ENCODE data around the gene IFNL2. TPM values are rescaled to one million over a fixed set of nuclear protein-coding genes. Genes with fewer than 3 reads are reported as not detected.

The IFNL2 gene
- total and polyA plus RNA-seq, 11 donors: not detected

DNA sequence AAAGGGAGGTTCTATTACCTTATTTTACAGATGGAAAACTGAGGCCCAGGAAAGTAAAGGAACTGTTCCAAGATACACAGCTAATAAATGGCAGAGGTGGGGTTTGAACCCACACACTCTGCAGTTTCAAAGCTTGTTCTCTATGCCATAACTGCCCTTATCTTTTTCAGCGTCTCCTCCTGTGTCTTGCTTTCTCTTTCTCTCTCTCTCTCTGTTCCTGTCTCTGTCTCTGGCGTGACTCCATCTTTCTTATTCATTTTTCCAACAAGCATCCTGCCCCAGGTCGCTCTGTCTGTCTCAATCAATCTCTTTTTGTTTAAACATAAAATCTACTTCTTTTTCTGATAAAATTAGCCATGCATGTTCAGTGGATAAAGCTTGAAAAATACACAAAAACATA is 16.4 kb upstream of the IFNL2 start:
- 46 to 61% (median 58%) methylated on average over 3 of the region's 3 CpGs for WGBS, 4 donors
- peaks cover 0 to 14% (median 1%) of the 10 kb centered on the region in 12 donors for H3K4me1 ChIP-seq
- H3K4me3 ChIP-seq: no peak overlapping the region
- TF ChIP-seq, protein P1, sequence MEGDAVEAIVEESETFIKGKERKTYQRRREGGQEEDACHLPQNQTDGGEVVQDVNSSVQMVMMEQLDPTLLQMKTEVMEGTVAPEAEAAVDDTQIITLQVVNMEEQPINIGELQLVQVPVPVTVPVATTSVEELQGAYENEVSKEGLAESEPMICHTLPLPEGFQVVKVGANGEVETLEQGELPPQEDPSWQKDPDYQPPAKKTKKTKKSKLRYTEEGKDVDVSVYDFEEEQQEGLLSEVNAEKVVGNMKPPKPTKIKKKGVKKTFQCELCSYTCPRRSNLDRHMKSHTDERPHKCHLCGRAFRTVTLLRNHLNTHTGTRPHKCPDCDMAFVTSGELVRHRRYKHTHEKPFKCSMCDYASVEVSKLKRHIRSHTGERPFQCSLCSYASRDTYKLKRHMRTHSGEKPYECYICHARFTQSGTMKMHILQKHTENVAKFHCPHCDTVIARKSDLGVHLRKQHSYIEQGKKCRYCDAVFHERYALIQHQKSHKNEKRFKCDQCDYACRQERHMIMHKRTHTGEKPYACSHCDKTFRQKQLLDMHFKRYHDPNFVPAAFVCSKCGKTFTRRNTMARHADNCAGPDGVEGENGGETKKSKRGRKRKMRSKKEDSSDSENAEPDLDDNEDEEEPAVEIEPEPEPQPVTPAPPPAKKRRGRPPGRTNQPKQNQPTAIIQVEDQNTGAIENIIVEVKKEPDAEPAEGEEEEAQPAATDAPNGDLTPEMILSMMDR (IDR thresholded peaks at IDR 0.05): no peak
- TF ChIP-seq POLR2A (IDR thresholded peaks at IDR 0.05): no peak
- H3K27me3 ChIP-seq: peaks cover 17 to 81% (median 47%) of the 10 kb centered on the region in 9 donors
- H3K9me3 ChIP-seq: peaks cover 0 to 4% (median 0%) of the 10 kb centered on the region in 12 donors
- DNase-seq: no peak
- intact Hi-C loops (cut with DNase I): no loop called here
- no peak for ATAC-seq
- H3K36me3 ChIP-seq: no peaks in the 10 kb centered on the region
- H3K27ac ChIP-seq: no peak overlapping the region

DNA sequence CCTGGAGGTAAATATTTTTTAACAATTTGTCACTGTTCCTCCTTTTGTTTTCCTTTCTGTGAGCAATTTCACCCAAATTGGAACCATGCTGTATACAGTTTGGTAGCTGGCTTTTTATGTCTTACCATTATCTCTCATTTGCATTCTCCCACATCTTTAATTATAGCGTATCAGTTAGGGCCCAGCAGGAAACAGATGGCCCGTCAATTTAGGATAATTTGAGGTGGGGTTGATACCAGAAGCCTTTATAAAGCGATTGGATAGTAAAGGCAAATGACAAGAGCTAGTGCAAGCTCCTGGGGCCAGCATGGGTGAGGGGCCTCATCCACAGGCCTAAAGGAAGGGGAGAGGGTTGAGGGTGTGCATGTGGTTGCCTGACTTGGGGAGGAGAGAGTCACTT is 15.7 kb upstream of the IFNL2 start:
- Histone ChIP-seq H3K27ac (no peak overlapping the region), H3K36me3 (no peaks in the 10 kb centered on the region), H3K9me3 (peaks cover 0 to 8% (median 0%) of the 10 kb centered on the region in 12 donors), H3K4me1 (peaks cover 0 to 8% (median 1%) of the 10 kb centered on the region in 12 donors), H3K4me3 (no peak overlapping the region), H3K27me3 (peaks cover 17 to 81% (median 41%) of the 10 kb centered on the region in 9 donors)
- DNase-seq (no peak), ATAC-seq (no peak)
- intact Hi-C loops (cut with DNase I): no loop called here
- TF ChIP-seq, protein P1 (IDR thresholded peaks at IDR 0.05): no peak
- no peak for TF ChIP-seq POLR2A (IDR thresholded peaks at IDR 0.05)
- 31 to 39% (median 33%) methylated on average over 3 of the region's 3 CpGs for WGBS, 4 donors

DNA sequence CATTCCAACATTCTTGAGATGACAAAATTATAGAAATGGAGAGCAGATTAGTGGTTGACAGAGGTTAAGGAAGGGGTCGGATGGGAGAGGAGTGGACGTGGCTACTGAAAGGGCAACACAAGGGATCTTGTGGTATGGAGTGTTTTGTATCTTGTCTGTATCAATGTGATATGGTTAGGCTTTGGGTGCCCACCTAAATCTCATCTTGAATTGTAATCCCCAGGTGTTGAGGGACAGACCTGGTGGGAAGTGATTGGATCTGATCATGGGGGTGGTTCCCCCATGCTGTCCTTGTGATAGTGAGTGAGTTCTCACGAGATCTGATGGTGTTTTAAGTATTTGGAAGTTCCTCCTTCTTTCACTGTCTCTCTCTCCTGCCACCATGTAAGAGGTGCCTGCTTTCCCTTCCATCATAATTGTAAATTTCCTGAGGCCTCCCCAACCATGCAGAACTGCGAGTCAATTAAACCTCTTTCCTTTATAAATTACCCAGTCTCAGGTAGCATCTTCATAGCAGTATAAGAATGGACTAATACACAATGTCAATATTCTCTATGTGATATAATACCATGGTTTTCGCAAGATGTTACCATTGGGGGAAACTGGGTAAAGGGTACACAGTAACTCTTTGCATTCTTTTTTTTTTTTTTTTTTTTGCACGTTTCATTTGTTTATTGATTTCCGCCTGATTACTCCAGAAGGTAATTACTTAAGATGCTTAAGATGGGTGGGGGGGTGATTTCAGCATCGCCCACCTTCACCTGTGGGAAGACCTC is 14.6 kb upstream of the IFNL2 start:
- Histone ChIP-seq H3K27ac (no peak overlapping the region), H3K4me3 (no peak overlapping the region), H3K9me3 (peaks cover 0 to 8% (median 0%) of the 10 kb centered on the region in 12 donors), H3K4me1 (no peaks in the 10 kb centered on the region), H3K27me3 (peaks cover 9 to 81% (median 32%) of the 10 kb centered on the region in 9 donors), H3K36me3 (no peaks in the 10 kb centered on the region)
- no peak for DNase-seq
- intact Hi-C loops (cut with DNase I): no loop called here
- WGBS, 4 donors: 79 to 87% (median 85%) methylated on average over 8 of the region's 8 CpGs
- no peak for TF ChIP-seq POLR2A (IDR thresholded peaks at IDR 0.05)
- TF ChIP-seq, protein P1 (IDR thresholded peaks at IDR 0.05): no peak
- no peak for ATAC-seq

DNA sequence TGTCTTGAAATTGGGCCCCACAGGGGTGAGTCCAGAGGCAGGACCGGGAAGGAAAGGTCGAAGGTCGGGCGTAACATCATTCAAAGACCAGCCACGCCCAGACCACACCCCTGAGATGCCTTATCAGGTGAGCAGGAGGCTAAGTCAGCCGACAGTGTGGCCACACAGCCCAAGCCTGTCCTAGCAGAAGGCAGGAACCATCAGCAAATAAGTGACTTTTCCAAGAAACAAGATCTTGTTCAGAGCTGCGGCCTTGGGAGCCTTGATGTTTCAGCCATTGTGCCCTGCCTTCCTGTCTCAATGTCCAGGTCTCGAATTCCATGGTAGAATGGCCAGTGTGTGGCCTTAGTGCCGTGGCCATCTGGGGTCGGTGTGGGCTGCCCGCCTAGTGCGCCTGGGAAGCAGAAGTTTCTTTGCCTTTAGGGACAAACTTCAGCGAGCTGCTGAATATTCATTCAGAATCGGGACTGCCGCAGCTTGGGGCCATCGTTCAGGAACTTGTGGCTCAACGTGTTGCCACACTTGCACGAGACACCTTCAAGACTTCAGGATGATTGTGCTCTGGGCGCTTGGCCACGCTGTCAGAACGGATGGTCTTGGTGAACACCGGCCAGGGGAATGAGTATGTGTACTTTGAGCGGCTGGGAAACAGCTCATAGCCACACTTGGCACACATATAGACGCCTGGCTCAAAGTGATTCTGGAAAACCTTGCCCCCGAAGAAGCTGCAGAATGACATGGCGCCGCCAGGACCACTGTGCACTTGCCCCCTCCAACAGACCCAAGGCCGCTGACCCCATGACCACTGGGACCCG is 13.5 kb upstream of the IFNL2 start:
- Histone ChIP-seq H3K36me3 (no peaks in the 10 kb centered on the region), H3K9me3 (peaks cover 0 to 8% (median 0%) of the 10 kb centered on the region in 12 donors), H3K4me1 (no peaks in the 10 kb centered on the region), H3K27me3 (peaks cover 5 to 79% (median 20%) of the 10 kb centered on the region in 9 donors), H3K27ac (no peak overlapping the region), H3K4me3 (no peak overlapping the region)
- intact Hi-C loops (cut with DNase I): loop anchor here in 1 of 10 donors (5.0 kb wide), 1 partner anchor 797 kb away; no protein-coding TSS in a partner anchor
- 79 to 85% (median 82%) methylated on average over 24 to 29 of the region's 29 CpGs for WGBS, 4 donors
- no peak for ATAC-seq
- DNase-seq: no peak
- TF ChIP-seq, protein P1 (IDR thresholded peaks at IDR 0.05): no peak
- TF ChIP-seq POLR2A (IDR thresholded peaks at IDR 0.05): no peak

Data from heart left ventricle (tissue), 16 donors.